Liver (tissue), 9 donors: Measurements from ENCODE around the gene ITGBL1. TPM values are rescaled to one million over a fixed set of nuclear protein-coding genes. Genes with fewer than 3 reads are reported as not detected.

Experiments
- DNase-seq: peaks from one replicate; pipeline ENCODE4 v3.0.0-alpha.2; 2017; ENCODE audit warnings: low spot score
- H3K27ac ChIP-seq, 2 donors: one replicate each; pipeline ENCODE4 v1.7.0; 2013; ENCODE audit warnings: inconsistent platforms in 2 of 2, low read length in 2 of 2, control low read depth in 1 of 2, low read depth in 1 of 2, mild to moderate bottlenecking in 1 of 2
- H3K27me3 ChIP-seq, 4 donors: one replicate each; pipeline versions ENCODE4 v1.6.1 to v1.7.0; 2013; ENCODE audit warnings: low read length in 3 of 4, inconsistent platforms in 1 of 4, mild to moderate bottlenecking in 1 of 4, moderate library complexity in 1 of 4; ENCODE audit not compliant: control insufficient read depth in 4 of 4, insufficient read depth in 4 of 4
- H3K36me3 ChIP-seq, 4 donors: one replicate each; pipeline versions ENCODE4 v1.6.1 to v1.7.0; 2013; ENCODE audit warnings: low read length in 3 of 4, mild to moderate bottlenecking in 3 of 4, low read depth in 1 of 4, moderate library complexity in 1 of 4; ENCODE audit not compliant: control insufficient read depth in 4 of 4, insufficient read depth in 3 of 4
- H3K4me1 ChIP-seq, 4 donors: one replicate each; pipeline versions ENCODE4 v1.6.1 to v1.7.0; 2013; ENCODE audit warnings: low read length in 3 of 4, mild to moderate bottlenecking in 3 of 4, moderate library complexity in 1 of 4; ENCODE audit not compliant: control insufficient read depth in 4 of 4, insufficient read depth in 4 of 4
- H3K4me3 ChIP-seq, 3 donors: one replicate each; pipeline versions ENCODE4 v1.6.1 to v1.7.0; 2013; ENCODE audit warnings: low read length in 3 of 3, control low read depth in 1 of 3, low read depth in 1 of 3, mild to moderate bottlenecking in 1 of 3
- H3K9ac ChIP-seq, 2 donors: one replicate each; pipeline ENCODE4 v1.7.0; 2013; ENCODE audit warnings: low read length in 2 of 2, mild to moderate bottlenecking in 2 of 2, moderate library complexity in 2 of 2, control low read depth in 1 of 2, low read depth in 1 of 2
- H3K9me3 ChIP-seq, 4 donors: one replicate each; pipeline versions ENCODE4 v1.6.1 to v1.7.0; 2013; ENCODE audit warnings: low read length in 3 of 4; ENCODE audit not compliant: control insufficient read depth in 4 of 4
- EGR1 ChIP-seq, 2 donors: IDR thresholded peaks; 2 replicates each; pipeline ENCODE4 v1.6.1; 2016 to 2018; ENCODE audit warnings: antibody characterized with exemption in 2 of 2, low read depth in 2 of 2
- FOXA1 ChIP-seq: IDR thresholded peaks from 2 replicates; pipeline ENCODE4 v1.6.1; 2016; ENCODE audit warnings: antibody characterized with exemption
- FOXA2 ChIP-seq: IDR thresholded peaks from 2 replicates; pipeline ENCODE4 v1.6.1; 2016; ENCODE audit warnings: antibody characterized with exemption
- GABPA ChIP-seq, 2 donors: IDR thresholded peaks in 1 of 2; conservative IDR thresholded peaks in 1 of 2; 2 replicates each; pipeline ENCODE4 v1.6.1; 2016; ENCODE audit warnings: antibody characterized with exemption in 2 of 2, mild to moderate bottlenecking in 1 of 2, moderate library complexity in 1 of 2
- HNF4A ChIP-seq, 2 donors: conservative IDR thresholded peaks; 2 replicates each; pipeline ENCODE4 v1.6.1; 2016; ENCODE audit warnings: antibody characterized with exemption in 2 of 2, mild to moderate bottlenecking in 2 of 2
- HNF4G ChIP-seq: IDR thresholded peaks from 2 replicates; pipeline ENCODE4 v1.6.1; 2016; ENCODE audit warnings: antibody characterized with exemption
- JUND ChIP-seq, 2 donors: IDR thresholded peaks; 2 replicates each; pipeline ENCODE4 v1.6.1; 2016; ENCODE audit warnings: antibody characterized with exemption in 2 of 2
- MAX ChIP-seq: IDR thresholded peaks from 2 replicates; pipeline ENCODE4 v1.6.1; 2016; ENCODE audit warnings: antibody characterized with exemption
- NR2F2 ChIP-seq: IDR thresholded peaks from 2 replicates; pipeline ENCODE4 v1.6.1; 2016; ENCODE audit warnings: antibody characterized with exemption
- RXRA ChIP-seq, 2 donors: IDR thresholded peaks; 2 replicates each; pipeline ENCODE4 v1.6.1; 2017 to 2018; ENCODE audit warnings: antibody characterized with exemption in 2 of 2, mild to moderate bottlenecking in 1 of 2
- SP1 ChIP-seq: IDR thresholded peaks from 2 replicates; pipeline ENCODE4 v1.6.1; 2018; ENCODE audit warnings: antibody characterized with exemption, mild to moderate bottlenecking
- TAF1 ChIP-seq: conservative IDR thresholded peaks from 2 replicates; pipeline ENCODE4 v1.6.1; 2016; ENCODE audit warnings: antibody characterized with exemption, mild to moderate bottlenecking
- YY1 ChIP-seq: IDR thresholded peaks from 2 replicates; pipeline ENCODE4 v1.6.1; 2016; ENCODE audit warnings: antibody characterized with exemption, mild to moderate bottlenecking
- WGBS: extraction: QIAGEN DNeasy Blood & Tissue Kit; methylation state at CpG from one replicate; pipeline ENCODE4 v1.1.7; 2013; 5-methylcytosine and 5-hydroxymethylcytosine counted together
- polyA plus RNA-seq, 2 donors: library from polyadenylated mRNA; stranded (reverse) in 1 of 2; unstranded in 1 of 2; fragments of 200-250 nt in 1 of 2; fragments of >200 nt in 1 of 2; fragmentation: Nextera tagmentation in 1 of 2; extraction: Ambion mirVana in 1 of 2; gene quantifications; one replicate each; pipeline versions ENCODE4 v1.2.1 to v1.2.3, GENCODE V29; 2013 to 2015
- total RNA-seq, 2 donors: library from RNA; depleted of rRNA; stranded (reverse); fragments of >200 nt; gene quantifications; one replicate each; pipeline ENCODE4 v1.2.3, GENCODE V29; 2014
- TF ChIP-seq, protein P1 (sequence below): fragments of 150-350 bp; IDR thresholded peaks from 2 replicates; pipeline ENCODE4 v1.5.1; 2017; ENCODE audit warnings: improper control_type of control experiment, low read depth, low read length; ENCODE audit not compliant: missing input control
- TF ChIP-seq, protein P2 (sequence below): IDR thresholded peaks from 2 replicates; pipeline ENCODE4 v1.6.1; 2016; ENCODE audit warnings: antibody characterized with exemption
- donor health status: healthy.
- donor health status: healthy.
- donor health status: healthy.
- donor health status: healthy.
- donor health status: healthy.

Gene ITGBL1
- total and polyA plus RNA-seq, 4 donors, result 0.28 to 2.2 (median 1.2) TPM

DNA sequence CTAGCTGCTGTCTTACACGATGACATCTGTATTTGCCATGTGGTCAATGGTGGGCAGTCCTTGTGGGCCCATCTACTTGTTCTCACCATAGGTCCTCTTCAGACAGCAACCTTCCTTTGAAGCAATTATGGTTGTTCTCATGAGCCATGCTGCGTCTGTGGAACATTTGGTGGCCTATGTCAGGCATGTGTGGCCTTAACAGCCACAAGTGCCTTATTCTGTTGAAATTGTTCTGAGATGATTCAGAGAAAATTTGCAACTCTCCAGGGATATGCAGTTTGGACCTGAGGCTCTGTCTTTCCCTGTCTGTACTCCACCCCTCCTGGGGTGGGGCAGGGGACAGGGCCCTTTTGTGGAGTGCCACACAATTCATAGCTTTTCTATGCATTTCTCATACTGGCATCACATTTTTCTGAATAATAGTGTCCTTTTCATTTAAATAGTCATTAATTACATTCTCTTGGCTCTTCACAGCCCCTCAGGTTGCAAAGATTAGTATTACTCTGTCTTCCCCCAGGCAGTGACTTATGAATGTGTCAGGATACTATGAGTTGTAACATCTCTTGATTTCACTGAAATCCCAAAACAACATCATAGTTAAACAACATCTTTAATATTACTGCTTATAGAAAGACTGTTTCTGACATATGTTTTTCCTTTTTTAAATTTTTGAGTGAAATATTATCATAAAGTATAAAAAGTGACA is 102.1 kb downstream of the ITGBL1 start:
- Histone ChIP-seq H3K4me1 (no peaks in the 10 kb centered on the region), H3K36me3 (no peaks in the 10 kb centered on the region), H3K4me3 (no peak overlapping the region), H3K9ac (no peak overlapping the region), H3K27me3 (no peaks in the 10 kb centered on the region), H3K9me3 (no peaks in the 10 kb centered on the region), H3K27ac (no peak overlapping the region)
- WGBS, result 91% methylated on average over 2 of the region's 2 CpGs
- TF ChIP-seq, protein P1, sequence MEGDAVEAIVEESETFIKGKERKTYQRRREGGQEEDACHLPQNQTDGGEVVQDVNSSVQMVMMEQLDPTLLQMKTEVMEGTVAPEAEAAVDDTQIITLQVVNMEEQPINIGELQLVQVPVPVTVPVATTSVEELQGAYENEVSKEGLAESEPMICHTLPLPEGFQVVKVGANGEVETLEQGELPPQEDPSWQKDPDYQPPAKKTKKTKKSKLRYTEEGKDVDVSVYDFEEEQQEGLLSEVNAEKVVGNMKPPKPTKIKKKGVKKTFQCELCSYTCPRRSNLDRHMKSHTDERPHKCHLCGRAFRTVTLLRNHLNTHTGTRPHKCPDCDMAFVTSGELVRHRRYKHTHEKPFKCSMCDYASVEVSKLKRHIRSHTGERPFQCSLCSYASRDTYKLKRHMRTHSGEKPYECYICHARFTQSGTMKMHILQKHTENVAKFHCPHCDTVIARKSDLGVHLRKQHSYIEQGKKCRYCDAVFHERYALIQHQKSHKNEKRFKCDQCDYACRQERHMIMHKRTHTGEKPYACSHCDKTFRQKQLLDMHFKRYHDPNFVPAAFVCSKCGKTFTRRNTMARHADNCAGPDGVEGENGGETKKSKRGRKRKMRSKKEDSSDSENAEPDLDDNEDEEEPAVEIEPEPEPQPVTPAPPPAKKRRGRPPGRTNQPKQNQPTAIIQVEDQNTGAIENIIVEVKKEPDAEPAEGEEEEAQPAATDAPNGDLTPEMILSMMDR, result no peak
- no peak for TF ChIP-seq SP1
- TF ChIP-seq YY1, result no peak
- TF ChIP-seq, protein P2, sequence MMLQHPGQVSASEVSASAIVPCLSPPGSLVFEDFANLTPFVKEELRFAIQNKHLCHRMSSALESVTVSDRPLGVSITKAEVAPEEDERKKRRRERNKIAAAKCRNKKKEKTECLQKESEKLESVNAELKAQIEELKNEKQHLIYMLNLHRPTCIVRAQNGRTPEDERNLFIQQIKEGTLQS, result no peak
- no peak for TF ChIP-seq HNF4G
- TF ChIP-seq JUND (IDR thresholded peaks at IDR 0.05), result no peak
- TF ChIP-seq NR2F2, result no peak
- no peak for TF ChIP-seq EGR1 (IDR thresholded peaks at IDR 0.05; ENCODE audit: low read depth in 2 of 2)
- TF ChIP-seq MAX, result no peak
- no peak for TF ChIP-seq FOXA2
- TF ChIP-seq TAF1, result no peak
- no peak for TF ChIP-seq RXRA (IDR thresholded peaks at IDR 0.05)
- no peak for TF ChIP-seq GABPA (IDR thresholded peaks at IDR 0.05 in 1 of 2, conservative IDR thresholded peaks at IDR 0.05 in 1 of 2)
- no peak for TF ChIP-seq FOXA1
- TF ChIP-seq HNF4A (conservative IDR thresholded peaks at IDR 0.05), result no peak
- no peak for DNase-seq

DNA sequence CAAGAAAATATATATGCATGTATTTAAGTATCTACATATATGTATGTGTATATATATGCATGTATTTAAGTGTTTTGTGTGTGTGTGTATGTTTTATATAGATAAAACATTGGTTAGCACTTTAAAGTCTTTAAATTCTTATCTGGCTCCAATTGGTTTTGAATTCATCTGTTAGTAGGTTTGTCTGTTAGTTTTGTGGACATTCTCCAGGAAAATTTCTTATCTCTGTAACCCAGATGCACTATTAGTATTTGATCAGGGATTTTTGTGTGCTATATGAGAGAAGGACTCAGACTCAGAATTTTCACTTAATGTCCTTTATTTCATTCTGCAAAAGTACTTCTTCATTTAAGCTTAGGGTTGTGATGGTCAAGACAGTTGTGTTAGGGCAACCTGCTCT is 103.1 kb downstream of the ITGBL1 start:
- Histone ChIP-seq H3K27me3 (no peaks in the 10 kb centered on the region), H3K27ac (no peak overlapping the region), H3K9ac (no peak overlapping the region), H3K4me1 (no peaks in the 10 kb centered on the region), H3K4me3 (no peak overlapping the region), H3K9me3 (no peaks in the 10 kb centered on the region), H3K36me3 (no peaks in the 10 kb centered on the region)
- no peak for DNase-seq
- TF ChIP-seq HNF4G (no peak), SP1 (no peak), GABPA (IDR thresholded peaks at IDR 0.05 in 1 of 2, conservative IDR thresholded peaks at IDR 0.05 in 1 of 2) (no peak), RXRA (IDR thresholded peaks at IDR 0.05) (no peak), FOXA2 (no peak), MAX (no peak)
- TF ChIP-seq, protein P1, result no peak
- TF ChIP-seq, protein P2, result no peak
